Measurements from ENCODE around the gene HIGD2B.
"Not testable (repeated sequence)": the region's sequence is repeated elsewhere in the genome, so short reads cannot be mapped to it uniquely, and the experiment has no call there.

HIGD2B gene

GRCh38 chr15:72685925-72686794 lies at the start of gene HIGD2B, which contains the start of gene BBS4:
Gene HIGD2B (minus strand): TSS chr15:72686182. CDS start chr15:72676374, 9,808 bp downstream.
Gene BBS4 (plus strand): TSS chr15:72686207. CDS start chr15:72686228, 21 bp downstream.
- DNase-seq (ENCODE audit: low spot score) = peak; percentile 80

GRCh38 chr15:72735111-72735510 lies 49.1 kb upstream of the HIGD2B start:
- no peak for DNase-seq (ENCODE audit: low spot score)

- no peak for DNase-seq (ENCODE audit: low spot score)
Observed at GRCh38 chr15:72733941-72734738, 48.2 kb upstream of the HIGD2B start.

- DNase-seq (ENCODE audit: low spot score) = no peak
Observed at GRCh38 chr15:72732516-72732915, 46.5 kb upstream of the HIGD2B start.

GRCh38 chr15:72732086-72732485 lies 46.1 kb upstream of the HIGD2B start:
- DNase-seq (ENCODE audit: low spot score) = no peak

GRCh38 chr15:72728821-72729220 lies 42.8 kb upstream of the HIGD2B start:
- no peak for DNase-seq (ENCODE audit: low spot score)

- not testable (repeated sequence) for DNase-seq (ENCODE audit: low spot score)
Observed at GRCh38 chr15:72728249-72728648, 42.3 kb upstream of the HIGD2B start.

GRCh38 chr15:72727154-72727553 lies 41.2 kb upstream of the HIGD2B start:
- no peak for DNase-seq (ENCODE audit: low spot score)

- not testable (repeated sequence) for DNase-seq (ENCODE audit: low spot score)
Observed at GRCh38 chr15:72725851-72726250, 39.9 kb upstream of the HIGD2B start.

GRCh38 chr15:72725446-72725845 lies 39.5 kb upstream of the HIGD2B start:
- DNase-seq (ENCODE audit: low spot score) = no peak

- no peak for DNase-seq (ENCODE audit: low spot score)
Observed at GRCh38 chr15:72724028-72724427, 38.0 kb upstream of the HIGD2B start.

- peak; percentile 41 for DNase-seq (ENCODE audit: low spot score)
Observed at GRCh38 chr15:72722071-72722696, 36.2 kb upstream of the HIGD2B start.

- DNase-seq (ENCODE audit: low spot score) = not testable (repeated sequence)
Observed at GRCh38 chr15:72708551-72709303, 22.7 kb upstream of the HIGD2B start.

- DNase-seq (ENCODE audit: low spot score) = no peak
Observed at GRCh38 chr15:72706266-72706665, 20.3 kb upstream of the HIGD2B start.

GRCh38 chr15:72700076-72700475 lies 14.1 kb upstream of the HIGD2B start:
- no peak for DNase-seq (ENCODE audit: low spot score)

- no peak for DNase-seq (ENCODE audit: low spot score)
Observed at GRCh38 chr15:72698938-72699337, 13.0 kb upstream of the HIGD2B start.

GRCh38 chr15:72690938-72691337 lies 5.0 kb upstream of the HIGD2B start:
- no peak for DNase-seq (ENCODE audit: low spot score)

GRCh38 chr15:72688697-72689096 lies 2.7 kb upstream of the HIGD2B start:
- DNase-seq (ENCODE audit: low spot score) = no peak

- DNase-seq (ENCODE audit: low spot score) = no peak
Observed at GRCh38 chr15:72685301-72685924, 569 bp downstream of the HIGD2B start.

- no peak for DNase-seq (ENCODE audit: low spot score)
Observed at GRCh38 chr15:72682772-72683171, 3.2 kb downstream of the HIGD2B start.

- DNase-seq (ENCODE audit: low spot score) = no peak
Observed at GRCh38 chr15:72680931-72681330, 5.1 kb downstream of the HIGD2B start.
